Epithelial cell of proximal tubule (primary cell): ENCODE measurements around the gene ADGRB2. TPM values are rescaled to one million over a fixed set of nuclear protein-coding genes. Genes with fewer than 3 reads are reported as not detected.

Experiments
- DNase-seq: peaks from one replicate; pipeline ENCODE4 v3.0.0-alpha.2; 2011; ENCODE audit warnings: low read depth
- H3K4me3 ChIP-seq: 2 replicates; pipeline ENCODE4 v1.5.1; 2011; ENCODE audit warnings: low read depth, mild to moderate bottlenecking, low read length
- total RNA-seq: library from RNA; depleted of rRNA; stranded (reverse); fragments of >200 nt; gene quantifications from 2 replicates; pipeline ENCODE4 v1.2.3, GENCODE V29; 2015
- TF ChIP-seq, protein P1 (sequence below): conservative IDR thresholded peaks from 2 replicates; pipeline ENCODE4 v1.5.1; 2012; ENCODE audit warnings: low read depth, mild to moderate bottlenecking, low read length

The ADGRB2 gene
- total RNA-seq, 1 donor from 2014 or later: 1.2 TPM

GRCh38 chr1:31679091-31679490, 85.0 kb downstream of the ADGRB2 start:
- TF ChIP-seq, protein P1, sequence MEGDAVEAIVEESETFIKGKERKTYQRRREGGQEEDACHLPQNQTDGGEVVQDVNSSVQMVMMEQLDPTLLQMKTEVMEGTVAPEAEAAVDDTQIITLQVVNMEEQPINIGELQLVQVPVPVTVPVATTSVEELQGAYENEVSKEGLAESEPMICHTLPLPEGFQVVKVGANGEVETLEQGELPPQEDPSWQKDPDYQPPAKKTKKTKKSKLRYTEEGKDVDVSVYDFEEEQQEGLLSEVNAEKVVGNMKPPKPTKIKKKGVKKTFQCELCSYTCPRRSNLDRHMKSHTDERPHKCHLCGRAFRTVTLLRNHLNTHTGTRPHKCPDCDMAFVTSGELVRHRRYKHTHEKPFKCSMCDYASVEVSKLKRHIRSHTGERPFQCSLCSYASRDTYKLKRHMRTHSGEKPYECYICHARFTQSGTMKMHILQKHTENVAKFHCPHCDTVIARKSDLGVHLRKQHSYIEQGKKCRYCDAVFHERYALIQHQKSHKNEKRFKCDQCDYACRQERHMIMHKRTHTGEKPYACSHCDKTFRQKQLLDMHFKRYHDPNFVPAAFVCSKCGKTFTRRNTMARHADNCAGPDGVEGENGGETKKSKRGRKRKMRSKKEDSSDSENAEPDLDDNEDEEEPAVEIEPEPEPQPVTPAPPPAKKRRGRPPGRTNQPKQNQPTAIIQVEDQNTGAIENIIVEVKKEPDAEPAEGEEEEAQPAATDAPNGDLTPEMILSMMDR: no peak
- DNase-seq: no peak
- no peak overlapping the region for H3K4me3 ChIP-seq

- no peak for DNase-seq
- TF ChIP-seq, protein P1: no peak
Observed at GRCh38 chr1:31678681-31679080, 85.5 kb downstream of the ADGRB2 start.

GRCh38 chr1:31677949-31678348, 86.2 kb downstream of the ADGRB2 start:
- DNase-seq: no peak
- TF ChIP-seq, protein P1: no peak
- H3K4me3 ChIP-seq: no peak overlapping the region

More at GRCh38 chr1:31678681-31679080, 85.5 kb downstream of the ADGRB2 start:
- H3K4me3 ChIP-seq: no peak overlapping the region

GRCh38 chr1:31677401-31677800, 86.7 kb downstream of the ADGRB2 start:
- TF ChIP-seq, protein P1: no peak
- no peak for DNase-seq
- no peak overlapping the region for H3K4me3 ChIP-seq

Other genes with a start within 250 kb of the ADGRB2 start
- gene TINAGL1, start 187.8 kb downstream of the ADGRB2 start, total RNA-seq: 215 and 230 TPM in 2 replicates
- not detected in 2 replicates for gene HCRTR1, start 146.7 kb downstream of the ADGRB2 start, total RNA-seq
- 71.7 and 116 TPM in 2 replicates for gene PEF1, start 119.5 kb downstream of the ADGRB2 start, total RNA-seq
- 5.2 and 5.3 TPM in 2 replicates for gene COL16A1, start 60.3 kb downstream of the ADGRB2 start, total RNA-seq
- gene SPOCD1, start 51.7 kb upstream of the ADGRB2 start, total RNA-seq: 9.4 and 18.4 TPM in 2 replicates
- 160 TPM in 2 replicates for gene PTP4A2, start 174.0 kb upstream of the ADGRB2 start, total RNA-seq
- 69.6 and 139 TPM in 2 replicates for gene KHDRBS1, start 249.5 kb upstream of the ADGRB2 start, total RNA-seq